Colon (tissue), 2 donors: ENCODE measurements around the gene HECTD4.

Experiments
- FAIRE-seq: peaks from 2 replicates; lab custom pipeline; 2012; peaks lifted over from hg19 to GRCh38; lab: Jason Lieb, UNC
- donor health status: control.
- donor health status: control.

Gene HECTD4

GRCh38 chr12:112206944-112207343 lies 175.3 kb downstream of the HECTD4 start:
- no peak for FAIRE-seq

- no peak for FAIRE-seq
Measured at GRCh38 chr12:112199136-112199535, 183.1 kb downstream of the HECTD4 start.

- FAIRE-seq: no peak
Measured at GRCh38 chr12:112198120-112198733, 184.0 kb downstream of the HECTD4 start.

GRCh38 chr12:112196196-112196875 lies 185.9 kb downstream of the HECTD4 start:
- no peak for FAIRE-seq

DNA sequence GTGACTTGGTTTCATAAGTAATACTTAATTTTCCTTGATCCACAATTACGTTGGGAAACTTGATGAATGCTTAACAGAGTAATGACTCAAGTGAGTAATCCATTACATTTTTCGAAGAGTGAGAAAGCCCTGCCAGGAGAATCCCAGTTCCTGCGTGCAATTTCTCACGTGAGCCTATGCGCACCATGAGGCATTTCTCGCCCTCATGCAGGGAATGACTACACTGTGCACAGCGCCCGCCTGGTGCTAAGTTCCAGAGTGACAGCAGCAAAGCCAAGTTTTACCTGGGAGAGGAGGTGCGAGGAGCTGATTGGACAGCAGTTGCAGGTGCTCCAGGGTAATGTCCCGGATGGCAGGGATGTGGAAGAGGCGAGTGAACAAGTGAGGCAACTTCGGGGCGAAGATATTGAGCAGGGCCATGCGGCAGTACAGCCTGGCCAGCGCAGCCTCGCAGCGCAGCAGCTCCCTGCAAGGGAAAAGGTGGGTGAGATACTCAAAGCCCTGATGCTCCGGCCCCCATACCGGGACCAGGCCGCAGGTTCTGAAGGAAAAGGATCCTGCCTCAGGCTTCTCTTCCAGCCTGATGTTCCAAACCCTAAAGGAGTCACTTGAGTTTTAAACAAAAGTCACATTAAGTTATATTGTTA lies 187.5 kb downstream of the HECTD4 start:
- no peak for FAIRE-seq

DNA sequence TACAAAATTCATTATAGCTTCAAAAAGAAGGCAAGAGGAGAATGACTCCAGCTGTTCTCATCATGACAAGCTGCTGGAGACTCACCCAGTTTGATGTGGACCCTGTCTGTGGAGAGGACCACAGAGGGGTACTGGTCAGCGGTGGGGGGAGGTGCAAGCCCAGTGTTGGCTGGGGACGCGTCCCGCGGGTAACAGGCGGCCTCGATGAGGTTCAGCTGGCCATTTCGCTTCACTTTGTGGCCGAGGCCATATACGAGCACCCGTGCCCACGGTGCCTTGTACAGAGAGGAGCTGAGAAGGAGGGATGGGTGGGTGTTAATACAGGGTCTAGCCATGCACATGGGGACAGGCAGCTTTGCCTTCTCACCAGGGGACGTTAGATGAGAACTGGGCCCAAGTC lies 189.8 kb downstream of the HECTD4 start:
- FAIRE-seq: no peak

DNA sequence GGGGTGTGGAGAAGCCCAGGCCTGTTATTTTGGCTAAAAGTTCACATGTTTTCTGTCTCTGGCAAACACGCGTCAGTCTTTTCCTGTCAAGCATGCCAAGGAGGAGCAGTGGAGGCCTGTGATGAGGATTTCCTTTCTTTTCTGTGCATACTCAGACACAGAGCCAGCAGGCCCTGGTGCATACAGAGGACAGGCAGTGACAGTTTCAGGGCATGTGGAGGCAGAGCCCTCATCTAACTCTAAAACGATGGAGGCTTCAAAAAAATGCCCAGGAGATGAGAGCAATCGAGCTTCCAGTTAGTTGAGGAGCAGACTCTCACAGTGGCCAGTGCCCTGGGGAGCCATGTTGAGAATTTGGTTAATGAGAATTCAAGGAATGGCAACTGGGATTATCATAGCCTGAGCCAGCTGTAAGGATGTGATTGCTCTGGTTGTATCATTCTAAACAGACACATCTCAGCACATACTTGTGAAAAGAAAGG lies 190.3 kb downstream of the HECTD4 start:
- no peak for FAIRE-seq

DNA sequence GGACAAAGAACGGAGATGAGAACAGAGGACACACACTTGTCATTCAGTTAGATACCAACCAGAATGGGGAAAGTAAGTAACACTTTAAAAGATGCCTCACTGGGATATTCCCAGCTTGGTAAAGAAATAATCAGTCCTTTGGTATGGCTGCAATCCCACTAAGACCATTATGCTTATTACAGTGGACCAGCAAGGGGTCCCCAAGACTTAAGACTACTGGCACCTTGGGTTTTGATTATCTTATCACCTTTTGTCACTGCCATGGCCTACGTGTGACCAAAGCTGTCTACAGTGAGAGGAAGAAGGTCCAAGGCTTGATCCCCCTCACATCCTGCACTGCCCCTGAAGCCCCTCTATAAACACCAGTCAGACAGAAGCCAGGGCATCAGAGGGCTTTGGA lies 191.0 kb downstream of the HECTD4 start:
- FAIRE-seq: no peak

DNA sequence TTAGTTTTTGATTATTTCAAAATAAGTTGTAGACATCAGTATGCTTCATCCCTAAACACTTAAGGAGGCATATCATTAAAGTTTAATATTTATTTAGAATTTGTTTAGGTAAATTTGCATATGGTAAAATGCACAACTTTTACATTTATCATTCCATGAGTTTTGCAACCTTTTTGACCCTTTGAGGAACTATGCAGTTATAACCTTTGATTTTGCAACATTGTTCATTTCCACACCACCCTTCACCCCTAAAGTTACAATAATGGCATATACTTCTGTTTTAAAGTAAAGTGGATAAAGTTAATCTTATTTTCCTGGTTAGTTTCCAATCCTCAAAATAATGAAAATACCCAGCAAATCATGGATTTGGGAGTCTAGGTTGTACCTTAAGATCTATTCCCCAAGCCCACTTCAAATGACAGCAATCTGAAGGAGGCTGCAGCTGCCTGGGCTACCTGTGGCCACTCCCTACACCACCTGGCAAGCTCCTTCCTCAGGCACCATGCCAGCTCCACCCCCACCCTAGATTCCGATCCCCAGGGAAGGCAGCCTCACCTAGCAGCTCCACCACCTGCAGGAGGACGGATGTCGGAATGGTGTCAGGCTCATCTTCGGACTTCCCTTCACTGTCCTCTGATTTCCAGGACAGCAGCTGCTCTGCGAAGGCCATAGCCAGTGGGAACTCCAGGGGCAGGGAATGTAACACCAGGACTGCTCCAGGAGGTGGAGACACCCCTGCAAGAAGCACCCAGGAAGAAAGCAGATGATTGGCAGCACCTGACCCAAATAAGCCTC lies 191.8 kb downstream of the HECTD4 start:
- no peak for FAIRE-seq

GRCh38 chr12:112188130-112188830 lies 194.0 kb downstream of the HECTD4 start:
- no peak for FAIRE-seq

GRCh38 chr12:112185093-112185923 lies 196.9 kb downstream of the HECTD4 start:
- no peak for FAIRE-seq

DNA sequence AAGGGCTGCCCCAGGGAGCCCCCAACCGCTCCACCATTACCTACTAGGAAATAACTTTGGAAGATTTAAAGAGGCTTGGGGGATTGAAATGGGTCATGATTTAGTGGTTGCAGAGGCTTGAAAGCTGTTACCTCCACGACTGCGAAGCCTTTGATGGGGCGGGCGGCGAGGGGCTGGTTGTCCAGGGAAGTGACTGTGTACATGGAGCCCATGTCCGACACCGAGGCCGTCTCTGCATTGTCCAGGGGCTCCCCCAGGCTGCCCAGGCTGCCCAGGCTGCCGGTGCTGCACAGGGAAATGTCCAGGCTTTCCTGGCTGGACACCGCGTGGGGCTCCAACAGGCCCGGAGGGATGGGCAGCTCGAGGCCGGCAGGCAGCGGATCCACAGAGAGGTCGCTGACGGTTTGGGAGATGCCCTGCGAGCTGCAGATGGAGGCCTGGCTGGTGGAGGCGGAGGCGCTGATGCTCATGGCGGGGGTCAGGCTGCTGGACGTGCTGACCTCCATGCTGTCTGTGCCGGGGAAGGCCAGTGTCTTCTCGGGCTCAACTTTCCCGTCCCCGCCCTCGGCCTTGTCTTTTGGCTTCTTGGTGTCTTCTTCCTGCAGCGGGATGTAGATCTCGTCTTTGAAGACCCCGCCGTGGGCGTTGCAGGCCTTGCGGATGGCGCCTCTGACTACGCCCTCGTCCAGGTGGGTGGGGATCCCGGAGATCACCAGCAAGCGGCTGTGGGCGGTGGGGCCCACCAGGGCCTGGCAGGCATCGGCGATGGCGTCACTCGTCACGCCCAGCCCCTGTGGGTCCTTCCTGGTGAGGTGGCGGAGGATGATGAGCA lies 198.0 kb downstream of the HECTD4 start:
- FAIRE-seq: no peak

GRCh38 chr12:112183141-112184021 lies 198.8 kb downstream of the HECTD4 start:
- FAIRE-seq: no peak

GRCh38 chr12:112182499-112182898 lies 199.7 kb downstream of the HECTD4 start:
- FAIRE-seq: no peak

DNA sequence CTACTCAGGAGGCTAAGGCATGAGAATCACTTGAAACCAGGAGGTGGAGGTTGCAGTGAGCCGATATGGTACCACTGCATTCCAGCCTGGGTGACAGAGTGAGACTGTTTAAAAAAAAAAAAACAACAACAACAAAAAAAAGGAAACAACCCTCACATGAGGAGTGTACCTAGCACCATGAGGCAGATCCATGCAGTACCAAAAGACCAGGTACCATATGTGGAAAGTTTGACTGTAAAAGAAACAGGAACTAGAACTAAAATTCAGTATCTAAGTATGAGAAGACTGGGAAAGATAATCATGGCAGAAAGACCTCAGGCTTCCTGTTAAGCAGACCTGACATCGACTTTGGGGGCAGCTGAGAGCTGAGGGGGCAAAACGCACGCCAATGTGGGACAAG lies 201.8 kb downstream of the HECTD4 start:
- no peak for FAIRE-seq

DNA sequence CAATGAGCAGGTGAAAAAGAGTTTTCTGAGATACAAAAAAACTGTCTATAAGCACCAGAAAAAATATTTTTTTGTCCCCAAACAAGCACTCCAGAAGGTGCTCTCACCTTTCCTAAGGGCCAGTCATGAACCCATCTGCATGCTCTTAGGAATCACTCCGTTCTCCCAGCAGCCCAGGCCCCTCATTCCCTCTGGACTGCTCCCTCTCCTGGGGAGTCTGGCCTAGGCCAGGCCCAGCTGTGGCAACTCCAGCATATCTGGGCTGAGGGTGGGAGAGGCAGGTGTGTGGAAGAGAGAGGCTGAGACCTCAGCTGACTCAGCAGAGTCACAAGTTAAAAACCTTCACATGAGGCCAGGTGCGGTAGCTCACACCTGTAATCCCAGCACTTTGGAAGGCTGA lies 202.3 kb downstream of the HECTD4 start:
- FAIRE-seq: no peak

DNA sequence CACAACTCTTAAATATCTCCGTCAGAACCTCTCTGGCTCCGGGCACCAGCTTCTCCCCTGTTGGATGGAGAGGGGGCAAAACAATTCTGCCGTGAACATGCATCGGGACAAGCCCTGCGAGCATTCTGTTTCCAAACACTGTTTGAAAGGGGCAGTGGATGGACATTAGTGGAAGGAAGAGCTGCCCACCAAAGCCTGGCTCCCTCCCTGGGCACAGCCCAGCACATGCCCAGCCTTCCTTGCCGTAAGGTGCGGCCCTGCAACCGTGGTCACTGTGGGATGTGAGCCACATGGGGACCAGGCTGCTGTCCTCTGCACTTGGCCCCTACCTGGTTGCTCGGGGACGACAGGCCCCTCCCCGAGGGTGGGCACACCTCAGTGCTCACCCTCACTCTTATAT lies 202.9 kb downstream of the HECTD4 start:
- FAIRE-seq: no peak

GRCh38 chr12:112178796-112179195 lies 203.4 kb downstream of the HECTD4 start:
- no peak for FAIRE-seq
